Naive thymus-derived CD4-positive, alpha-beta T cell (primary cell): Measurements from ENCODE around the gene TRAM2. TPM values are rescaled to one million over a fixed set of nuclear protein-coding genes. Genes with fewer than 3 reads are reported as not detected.
A peak's percentile ranks its signal among the peaks of the same experiment; 100 is the strongest.

Source experiments
- ATAC-seq: fragments of 150-1000 bp; cut with Tn5 transposase; 2 replicates; pipeline ENCODE4 v1.10.0; 2021; ENCODE audit warnings: mild to moderate bottlenecking, moderate library complexity
- CTCF ChIA-PET: fragments of 350-600 bp; sonication (Branson Sonifier 250); formaldehyde crosslinking; loops from one replicate; lab custom pipeline; 2021; ENCODE audit warnings: antibody characterized with exemption; lab: Charles Lee
- POLR2A ChIA-PET: fragments of 350-600 bp; sonication (Branson Sonifier 250); formaldehyde crosslinking; loops from one replicate; lab custom pipeline; 2021; ENCODE audit warnings: antibody characterized with exemption, inconsistent platforms; lab: Charles Lee
- DNase-seq, 9 donors: peaks; one replicate each; pipeline versions ENCODE4 v3.0.0 to v3.0.0-alpha.2; 2020 to 2022; ENCODE audit warnings: mixed read lengths in 1 of 9
- H3K27ac ChIP-seq: one replicate; pipeline ENCODE4 v1.7.0; 2013; ENCODE audit warnings: mild to moderate bottlenecking, low read depth, low read length, moderate library complexity
- H3K27me3 ChIP-seq, 2 donors: one replicate each; pipeline ENCODE4 v1.7.0; 2013; ENCODE audit warnings: low read length in 2 of 2, mild to moderate bottlenecking in 2 of 2, moderate library complexity in 2 of 2; ENCODE audit not compliant: control insufficient read depth in 2 of 2, insufficient read depth in 2 of 2
- H3K36me3 ChIP-seq, 3 experiments: 1 replicate in 2 of 3; 2 replicates in 1 of 3; pipeline ENCODE4 v1.7.0; 2013; ENCODE audit warnings: low read length in 3 of 3, mild to moderate bottlenecking in 3 of 3, moderate library complexity in 1 of 3; ENCODE audit not compliant: insufficient read depth in 3 of 3, control insufficient read depth in 2 of 3
- H3K4me1 ChIP-seq, 2 donors: one replicate each; pipeline ENCODE4 v1.7.0; 2013; ENCODE audit warnings: low read length in 2 of 2, mild to moderate bottlenecking in 2 of 2, moderate library complexity in 1 of 2; ENCODE audit not compliant: control insufficient read depth in 2 of 2, insufficient read depth in 2 of 2
- H3K4me3 ChIP-seq: 2 replicates; pipeline ENCODE4 v1.7.0; 2013; ENCODE audit warnings: mild to moderate bottlenecking, low read length
- H3K9me3 ChIP-seq, 3 experiments: 1 replicate in 2 of 3; 2 replicates in 1 of 3; pipeline ENCODE4 v1.7.0; 2013; ENCODE audit warnings: low read length in 3 of 3; ENCODE audit not compliant: control insufficient read depth in 2 of 3
- H3K27ac Mint-ChIP-seq, 9 donors: one replicate each; pipeline ENCODE4 v1.8.0; 2020 to 2022; ENCODE audit warnings: mixed read lengths in 9 of 9, mild to moderate bottlenecking in 8 of 9, moderate library complexity in 5 of 9, inconsistent platforms in 2 of 9
- H3K27me3 Mint-ChIP-seq, 5 donors: one replicate each; pipeline ENCODE4 v1.8.0; 2021 to 2022; ENCODE audit warnings: mixed read lengths in 5 of 5, mild to moderate bottlenecking in 1 of 5
- H3K36me3 Mint-ChIP-seq, 5 donors: one replicate each; pipeline ENCODE4 v1.8.0; 2020 to 2022; ENCODE audit warnings: mixed read lengths in 5 of 5, mild to moderate bottlenecking in 3 of 5, inconsistent platforms in 1 of 5
- H3K4me1 Mint-ChIP-seq, 7 donors: one replicate each; pipeline ENCODE4 v1.8.0; 2020 to 2022; ENCODE audit warnings: mixed read lengths in 7 of 7, mild to moderate bottlenecking in 3 of 7, inconsistent platforms in 1 of 7
- H3K4me3 Mint-ChIP-seq, 10 donors: one replicate each; pipeline ENCODE4 v1.8.0; 2020 to 2022; ENCODE audit warnings: mild to moderate bottlenecking in 10 of 10, mixed read lengths in 10 of 10, moderate library complexity in 6 of 10, inconsistent platforms in 2 of 10
- H3K9me3 Mint-ChIP-seq, 11 donors: one replicate each; pipeline ENCODE4 v1.8.0; 2020 to 2022; ENCODE audit warnings: mixed read lengths in 11 of 11, mild to moderate bottlenecking in 4 of 11, inconsistent platforms in 1 of 11, moderate library complexity in 1 of 11
- intact Hi-C, 2 donors: fragments of 100-400 bp; cut with micrococcal nuclease; formaldehyde crosslinking; loops; one replicate each; pipeline ENCODE4 v1.15.1; 2023
- polyA plus RNA-seq, 2 donors: library from polyadenylated mRNA; unstranded; fragments of 300-500 nt; fragmentation: Illumina TruSeq; gene quantifications; one replicate each; pipeline ENCODE4 v1.2.3, GENCODE V29; 2021
- total RNA-seq, 6 experiments: library from RNA in 5 of 6; stranded (reverse) in 5 of 6; gene quantifications; 1 replicate in 5 of 6; 2 replicates in 1 of 6; pipeline ENCODE4 v1.2.3 and lab custom pipeline; 2021 to 2026

Gene TRAM2
- total and polyA plus RNA-seq, 7 experiments from 2014 or later = 3.2 to 10.9 (median 10.3) TPM

DNA sequence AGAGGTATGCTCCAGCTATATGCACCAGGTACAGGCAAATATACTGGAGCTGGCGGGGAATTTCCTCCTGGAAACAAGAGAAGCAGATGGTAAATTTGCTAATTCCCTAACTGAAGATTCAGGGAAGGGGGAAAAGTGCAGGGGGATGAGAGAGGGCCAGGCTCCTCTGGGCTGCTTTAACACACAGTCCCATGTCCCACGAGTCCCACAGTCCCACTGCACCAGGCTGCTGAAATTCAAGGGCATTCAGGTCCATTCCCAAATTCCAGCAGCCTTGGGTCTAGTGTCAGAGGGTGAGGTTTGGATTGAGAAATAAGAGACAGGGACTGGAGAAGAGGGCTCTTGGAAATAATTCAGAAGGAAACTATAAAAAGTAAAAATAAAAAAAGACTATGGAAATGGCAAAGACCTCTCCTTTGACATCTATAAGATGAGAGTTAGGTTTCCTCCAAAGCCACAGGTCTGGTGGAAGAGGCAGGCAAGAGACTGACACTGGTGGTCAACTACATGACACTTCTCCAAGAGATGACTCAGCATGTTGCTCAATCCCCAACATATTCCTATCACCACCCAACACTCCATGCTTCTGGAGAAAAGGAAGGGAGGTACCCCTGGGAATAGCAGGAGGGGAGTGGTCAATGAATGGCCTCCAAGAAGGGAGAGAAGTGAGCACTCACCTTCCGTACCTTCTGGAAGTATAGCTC lies 69.2 kb downstream of the TRAM2 start:
- no peak overlapping the region for H3K4me3 ChIP-seq
- Mint-ChIP-seq H3K27ac (no peak overlapping the region), H3K27me3 (no peaks in the 10 kb centered on the region), H3K9me3 (no peaks in the 10 kb centered on the region), H3K36me3 (peaks cover 4 to 61% (median 29%) of the 10 kb centered on the region in 5 donors), H3K4me1 (peaks cover 0 to 6% (median 0%) of the 10 kb centered on the region in 7 donors), H3K4me3 (no peak overlapping the region)
- no peak overlapping the region for H3K27ac ChIP-seq
- no peaks in the 10 kb centered on the region for H3K9me3 ChIP-seq
- ATAC-seq (no peak), DNase-seq (no peak)
- ChIA-PET CTCF (interaction anchor here (0.7 kb wide), 1 partner anchor 347 kb away, joined by 3 read pairs; no protein-coding TSS in a partner anchor), POLR2A (no interaction called here)
- peaks cover 0 to 71% (median 0%) of the 10 kb centered on the region in 3 experiments for H3K36me3 ChIP-seq
- no peaks in the 10 kb centered on the region for H3K4me1 ChIP-seq
- intact Hi-C loops = no loop called here
- H3K27me3 ChIP-seq = no peaks in the 10 kb centered on the region

GRCh38 chr6:52506476-52506875 lies 70.4 kb downstream of the TRAM2 start:
- intact Hi-C loops = no loop called here
- H3K9me3 ChIP-seq = no peaks in the 10 kb centered on the region
- H3K27ac ChIP-seq = no peak overlapping the region
- H3K4me3 ChIP-seq = no peak overlapping the region
- ChIA-PET CTCF (interaction anchor here (0.6 to 0.8 kb wide), 2 partner anchors 106 to 144 kb away, joined by 3 read pairs; no protein-coding TSS in a partner anchor), POLR2A (no interaction called here)
- H3K4me1 ChIP-seq = no peaks in the 10 kb centered on the region
- no peak for ATAC-seq
- Mint-ChIP-seq H3K27me3 (no peaks in the 10 kb centered on the region), H3K4me1 (peaks cover 0 to 6% (median 0%) of the 10 kb centered on the region in 7 donors), H3K9me3 (no peaks in the 10 kb centered on the region), H3K4me3 (no peak overlapping the region), H3K36me3 (peaks cover 6 to 61% (median 24%) of the 10 kb centered on the region in 5 donors), H3K27ac (no peak overlapping the region)
- no peak for DNase-seq
- no peaks in the 10 kb centered on the region for H3K27me3 ChIP-seq
- H3K36me3 ChIP-seq = peaks cover 0 to 64% (median 0%) of the 10 kb centered on the region in 3 experiments

GRCh38 chr6:52505726-52506409 lies 71.0 kb downstream of the TRAM2 start:
- ATAC-seq = no peak
- Mint-ChIP-seq H3K9me3 (no peaks in the 10 kb centered on the region), H3K4me3 (no peak overlapping the region), H3K36me3 (peaks cover 6 to 56% (median 22%) of the 10 kb centered on the region in 5 donors), H3K4me1 (peaks cover 0 to 6% (median 0%) of the 10 kb centered on the region in 7 donors), H3K27me3 (no peaks in the 10 kb centered on the region), H3K27ac (no peak overlapping the region)
- no peaks in the 10 kb centered on the region for H3K4me1 ChIP-seq
- H3K36me3 ChIP-seq = peaks cover 0 to 64% (median 0%) of the 10 kb centered on the region in 3 experiments
- H3K27me3 ChIP-seq = no peaks in the 10 kb centered on the region
- no peak for DNase-seq
- no peaks in the 10 kb centered on the region for H3K9me3 ChIP-seq
- intact Hi-C loops = loop anchor here in 1 of 2 donors (2.0 kb wide), 1 partner anchor 219 kb away; no protein-coding TSS in a partner anchor
- no peak overlapping the region for H3K4me3 ChIP-seq
- no peak overlapping the region for H3K27ac ChIP-seq
- CTCF ChIA-PET = interaction anchor here (0.6 to 0.8 kb wide), 2 partner anchors 106 to 143 kb away, joined by 3 read pairs; no protein-coding TSS in a partner anchor
- POLR2A ChIA-PET = no interaction called here

DNA sequence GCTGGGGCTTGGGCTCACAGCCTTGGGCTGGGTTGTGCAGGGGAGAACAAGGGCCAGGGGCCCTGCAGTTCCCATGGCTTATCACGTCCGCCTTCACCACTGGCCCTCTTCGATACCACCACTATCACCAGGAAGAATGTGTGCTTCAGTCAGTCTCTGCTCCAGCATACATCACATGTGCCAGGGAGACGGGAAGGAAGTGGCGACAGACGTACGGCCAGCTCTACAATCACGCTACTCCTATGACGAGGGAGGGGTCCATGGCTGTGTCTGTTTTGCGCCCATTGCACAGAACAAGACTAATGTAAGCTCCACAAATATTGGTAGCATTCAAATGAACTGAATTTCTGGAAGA lies 72.1 kb downstream of the TRAM2 start:
- H3K36me3 Mint-ChIP-seq = peaks cover 6 to 52% (median 20%) of the 10 kb centered on the region in 5 donors
- H3K27ac ChIP-seq = no peak overlapping the region
- H3K4me1 Mint-ChIP-seq = peaks cover 0 to 6% (median 0%) of the 10 kb centered on the region in 7 donors
- ATAC-seq (peak; percentile 45), DNase-seq (no peak)
- no peaks in the 10 kb centered on the region for H3K27me3 Mint-ChIP-seq
- H3K4me1 ChIP-seq = no peaks in the 10 kb centered on the region
- no peaks in the 10 kb centered on the region for H3K27me3 ChIP-seq
- H3K9me3 ChIP-seq = no peaks in the 10 kb centered on the region
- intact Hi-C loops = loop anchor here in 1 of 2 donors (2.0 kb wide), 1 partner anchor 218 kb away; no protein-coding TSS in a partner anchor
- CTCF ChIA-PET = no interaction called here
- H3K36me3 ChIP-seq = peaks cover 0 to 63% (median 0%) of the 10 kb centered on the region in 3 experiments
- H3K4me3 ChIP-seq = no peak overlapping the region
- H3K9me3 Mint-ChIP-seq = no peaks in the 10 kb centered on the region
- POLR2A ChIA-PET = no interaction called here
- peak overlapping the region in 2 of 9 donors; percentile 57 to 71 for H3K27ac Mint-ChIP-seq
- H3K4me3 Mint-ChIP-seq = no peak overlapping the region

DNA sequence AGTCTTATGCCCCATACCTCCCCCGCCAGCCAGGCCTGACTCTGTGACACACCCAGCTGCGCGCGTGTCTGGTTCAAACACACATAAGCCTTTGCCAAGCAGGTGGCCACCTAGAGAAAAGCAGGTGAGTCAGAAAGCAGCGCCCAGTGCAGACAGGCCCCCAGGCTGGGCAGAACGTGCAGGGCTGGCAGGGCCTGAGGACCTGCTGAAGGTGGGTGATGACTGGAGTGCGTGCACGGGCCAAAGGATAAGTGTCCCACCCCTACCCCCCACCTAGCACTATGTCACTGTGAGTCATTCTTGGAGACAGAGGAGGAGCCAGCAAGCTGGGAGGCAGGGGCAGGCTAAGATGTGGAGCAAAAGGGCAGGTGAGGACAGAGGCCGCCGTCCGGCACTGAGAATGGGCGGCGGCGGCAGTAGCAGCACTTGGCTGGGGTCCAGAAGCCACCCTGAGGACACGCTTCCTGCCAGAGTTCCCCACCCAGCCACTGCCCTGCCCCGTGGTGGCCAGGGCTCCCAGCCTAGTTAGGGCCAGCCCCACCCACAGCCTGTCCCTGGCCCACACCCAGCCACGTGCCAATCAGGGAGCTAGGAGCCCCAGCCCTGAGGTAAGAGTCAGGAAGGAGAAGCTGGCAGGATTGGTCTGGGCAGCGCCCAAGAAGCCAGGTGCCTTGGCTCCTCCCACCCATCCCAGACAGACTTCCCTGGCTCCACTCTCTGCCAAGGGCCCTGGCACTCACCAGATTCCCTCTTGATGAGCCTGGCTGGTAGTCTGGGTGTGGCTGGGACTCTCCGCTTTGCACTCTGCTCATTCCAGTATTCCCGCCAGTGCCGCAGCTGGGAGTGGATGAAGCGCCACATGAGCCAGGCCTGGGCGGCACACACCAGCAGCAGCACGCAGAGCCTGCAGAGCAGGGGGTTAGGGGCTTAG lies 72.7 kb downstream of the TRAM2 start:
- ChIA-PET CTCF (no interaction called here), POLR2A (no interaction called here)
- H3K4me1 Mint-ChIP-seq = peaks cover 0 to 6% (median 0%) of the 10 kb centered on the region in 7 donors
- no peak overlapping the region for H3K27ac Mint-ChIP-seq
- no peaks in the 10 kb centered on the region for H3K9me3 Mint-ChIP-seq
- H3K27me3 ChIP-seq = no peaks in the 10 kb centered on the region
- no peak overlapping the region for H3K4me3 ChIP-seq
- H3K27me3 Mint-ChIP-seq = no peaks in the 10 kb centered on the region
- intact Hi-C loops = loop anchor here in 1 of 2 donors (2.0 kb wide), 1 partner anchor 217 kb away; no protein-coding TSS in a partner anchor
- DNase-seq = no peak
- H3K4me1 ChIP-seq = no peaks in the 10 kb centered on the region
- H3K36me3 ChIP-seq = peaks cover 0 to 56% (median 0%) of the 10 kb centered on the region in 3 experiments
- H3K9me3 ChIP-seq = no peaks in the 10 kb centered on the region
- peaks cover 6 to 47% (median 20%) of the 10 kb centered on the region in 5 donors for H3K36me3 Mint-ChIP-seq
- ATAC-seq = peak; percentile 71
- H3K4me3 Mint-ChIP-seq = no peak overlapping the region
- no peak overlapping the region for H3K27ac ChIP-seq

GRCh38 chr6:52503323-52503747 lies 73.5 kb downstream of the TRAM2 start:
- H3K9me3 Mint-ChIP-seq = no peaks in the 10 kb centered on the region
- ChIA-PET CTCF (no interaction called here), POLR2A (no interaction called here)
- ATAC-seq (no peak), DNase-seq (no peak)
- Histone ChIP-seq H3K36me3 (peaks cover 0 to 51% (median 0%) of the 10 kb centered on the region in 3 experiments), H3K27me3 (no peaks in the 10 kb centered on the region), H3K4me3 (no peak overlapping the region), H3K4me1 (no peaks in the 10 kb centered on the region), H3K9me3 (no peaks in the 10 kb centered on the region), H3K27ac (no peak overlapping the region)
- no peak overlapping the region for H3K27ac Mint-ChIP-seq
- intact Hi-C loops = no loop called here
- no peak overlapping the region for H3K4me3 Mint-ChIP-seq
- H3K36me3 Mint-ChIP-seq = peaks cover 3 to 39% (median 20%) of the 10 kb centered on the region in 5 donors
- H3K27me3 Mint-ChIP-seq = no peaks in the 10 kb centered on the region
- H3K4me1 Mint-ChIP-seq = peaks cover 0 to 6% (median 0%) of the 10 kb centered on the region in 7 donors
